Esophagus squamous epithelium (tissue), 4 donors: Measurements from ENCODE around the gene ZNF319.

Source experiments
- CTCF ChIP-seq, 6 experiments: fragments of 450-650 bp in 4 of 6; fragments of 200-600 bp in 2 of 6; sonication (generic) in 2 of 6; IDR thresholded peaks; one replicate each; pipeline ENCODE4 v1.5.1; 2016 to 2019; ENCODE audit warnings: antibody characterized with exemption in 6 of 6, mild to moderate bottlenecking in 4 of 6, moderate library complexity in 4 of 6
- POLR2A ChIP-seq, 4 donors: fragments of 450-650 bp; IDR thresholded peaks; one replicate each; pipeline ENCODE4 v1.6.1; 2017; ENCODE audit warnings: antibody characterized with exemption in 4 of 4, mild to moderate bottlenecking in 4 of 4, moderate library complexity in 3 of 4

GRCh38 chr16:58044266-58045019 is 44.0 kb upstream of the ZNF319 start:
- TF ChIP-seq CTCF (IDR thresholded peaks at IDR 0.05) (no peak), POLR2A (IDR thresholded peaks at IDR 0.05) (no peak)
